ENCODE data around the gene HELT.
"Not testable (repeated sequence)": the region's sequence is repeated elsewhere in the genome, so short reads cannot be mapped to it uniquely, and the experiment has no call there.

Gene HELT

DNA sequence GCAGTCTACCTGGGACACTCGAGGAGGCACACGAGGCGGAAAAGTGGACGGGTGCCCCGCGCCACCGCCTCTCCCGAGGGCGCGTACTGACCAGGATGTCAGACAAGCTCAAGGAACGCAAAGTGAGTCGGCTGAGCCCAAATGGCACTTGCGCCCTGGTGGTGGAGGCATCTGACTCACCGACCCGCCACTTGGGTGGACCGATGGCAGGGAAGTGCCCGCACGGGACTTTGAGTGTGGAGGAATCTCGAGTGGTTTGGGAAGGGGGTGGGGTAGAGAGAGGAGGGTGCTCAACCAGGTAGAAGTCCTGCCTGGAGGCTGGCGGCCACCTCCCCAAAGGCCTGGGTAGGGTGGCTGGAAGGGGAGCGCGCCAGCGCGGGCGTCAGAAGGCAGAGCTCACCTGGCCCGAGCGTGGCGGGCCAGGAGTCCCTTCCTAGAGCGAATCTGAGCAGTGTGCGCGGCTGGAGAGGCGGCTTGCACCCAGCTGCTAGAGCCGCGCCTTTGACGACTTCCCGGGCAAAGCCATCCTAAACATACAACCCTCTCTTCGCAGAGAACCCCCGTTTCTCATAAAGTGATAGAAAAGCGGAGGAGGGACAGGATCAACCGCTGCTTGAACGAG lies 655 bp downstream of the HELT start:
- H3K9me3 Mint-ChIP-seq = no peaks in the 10 kb centered on the region
- peaks cover 13% of the 10 kb centered on the region for H3K4me1 Mint-ChIP-seq
- no peak overlapping the region for H3K4me3 Mint-ChIP-seq
- H3K27ac Mint-ChIP-seq = no peak overlapping the region
- peaks cover 54% of the 10 kb centered on the region for H3K27me3 Mint-ChIP-seq
- H3K36me3 Mint-ChIP-seq = no peaks in the 10 kb centered on the region

DNA sequence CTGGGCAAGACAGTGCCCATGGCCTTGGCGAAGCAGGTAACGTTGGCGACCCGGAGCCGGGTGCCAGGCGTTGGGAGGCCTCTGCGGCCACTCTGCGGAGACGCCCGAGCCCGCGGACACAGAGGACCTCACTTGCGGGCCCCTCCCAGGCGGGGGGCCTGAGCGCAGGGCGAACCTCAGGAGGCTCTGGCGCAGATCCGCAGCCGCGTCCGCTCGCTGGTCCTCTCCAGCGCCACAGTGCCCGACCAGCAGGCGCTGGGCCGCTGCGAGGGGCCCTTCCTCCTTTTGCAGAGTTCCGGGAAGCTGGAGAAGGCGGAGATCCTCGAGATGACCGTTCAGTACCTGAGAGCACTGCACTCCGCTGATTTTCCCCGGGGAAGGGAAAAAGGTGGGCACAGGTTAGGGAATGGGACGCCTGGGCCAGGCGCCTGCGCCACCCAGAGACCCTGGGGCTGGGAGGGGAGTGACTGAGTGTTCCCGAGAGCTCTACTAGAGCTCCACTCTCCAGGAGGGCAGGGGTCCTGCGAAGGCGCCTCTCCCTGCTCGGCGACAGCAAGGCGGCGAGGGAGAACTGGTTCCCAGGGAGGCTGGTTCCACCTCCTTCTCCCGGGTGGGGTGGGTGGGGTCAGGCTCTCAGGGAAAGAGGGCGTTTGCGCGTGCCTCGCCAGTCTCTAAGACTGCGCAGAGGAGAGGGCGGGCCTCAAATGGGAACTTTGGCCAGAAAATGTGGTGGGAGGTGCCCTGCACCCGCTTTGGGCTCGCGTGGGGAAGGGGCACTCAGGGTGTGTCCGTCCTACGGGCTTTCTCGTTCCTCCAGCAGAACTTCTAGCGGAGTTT lies 1.4 kb downstream of the HELT start:
- no peak overlapping the region for H3K27ac Mint-ChIP-seq
- no peak overlapping the region for H3K4me3 Mint-ChIP-seq
- peaks cover 13% of the 10 kb centered on the region for H3K4me1 Mint-ChIP-seq
- peaks cover 50% of the 10 kb centered on the region for H3K27me3 Mint-ChIP-seq
- H3K9me3 Mint-ChIP-seq = no peaks in the 10 kb centered on the region
- H3K36me3 Mint-ChIP-seq = no peaks in the 10 kb centered on the region

DNA sequence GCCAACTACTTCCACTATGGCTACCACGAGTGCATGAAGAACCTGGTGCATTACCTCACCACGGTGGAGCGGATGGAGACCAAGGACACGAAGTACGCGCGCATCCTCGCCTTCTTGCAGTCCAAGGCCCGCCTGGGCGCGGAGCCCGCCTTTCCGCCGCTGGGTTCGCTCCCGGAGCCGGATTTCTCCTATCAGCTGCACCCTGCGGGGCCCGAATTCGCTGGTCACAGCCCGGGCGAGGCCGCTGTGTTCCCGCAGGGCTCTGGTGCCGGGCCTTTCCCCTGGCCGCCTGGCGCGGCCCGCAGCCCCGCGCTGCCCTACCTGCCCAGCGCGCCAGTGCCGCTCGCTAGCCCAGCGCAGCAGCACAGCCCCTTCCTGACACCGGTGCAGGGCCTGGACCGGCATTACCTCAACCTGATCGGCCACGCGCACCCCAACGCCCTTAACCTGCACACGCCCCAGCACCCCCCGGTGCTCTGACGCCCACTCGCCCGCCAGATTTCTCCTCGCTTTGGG lies 2.1 kb downstream of the HELT start:
- no peak overlapping the region for H3K27ac Mint-ChIP-seq
- H3K4me1 Mint-ChIP-seq = peaks cover 13% of the 10 kb centered on the region
- peaks cover 48% of the 10 kb centered on the region for H3K27me3 Mint-ChIP-seq
- no peak overlapping the region for H3K4me3 Mint-ChIP-seq
- no peaks in the 10 kb centered on the region for H3K36me3 Mint-ChIP-seq
- H3K9me3 Mint-ChIP-seq = no peaks in the 10 kb centered on the region

DNA sequence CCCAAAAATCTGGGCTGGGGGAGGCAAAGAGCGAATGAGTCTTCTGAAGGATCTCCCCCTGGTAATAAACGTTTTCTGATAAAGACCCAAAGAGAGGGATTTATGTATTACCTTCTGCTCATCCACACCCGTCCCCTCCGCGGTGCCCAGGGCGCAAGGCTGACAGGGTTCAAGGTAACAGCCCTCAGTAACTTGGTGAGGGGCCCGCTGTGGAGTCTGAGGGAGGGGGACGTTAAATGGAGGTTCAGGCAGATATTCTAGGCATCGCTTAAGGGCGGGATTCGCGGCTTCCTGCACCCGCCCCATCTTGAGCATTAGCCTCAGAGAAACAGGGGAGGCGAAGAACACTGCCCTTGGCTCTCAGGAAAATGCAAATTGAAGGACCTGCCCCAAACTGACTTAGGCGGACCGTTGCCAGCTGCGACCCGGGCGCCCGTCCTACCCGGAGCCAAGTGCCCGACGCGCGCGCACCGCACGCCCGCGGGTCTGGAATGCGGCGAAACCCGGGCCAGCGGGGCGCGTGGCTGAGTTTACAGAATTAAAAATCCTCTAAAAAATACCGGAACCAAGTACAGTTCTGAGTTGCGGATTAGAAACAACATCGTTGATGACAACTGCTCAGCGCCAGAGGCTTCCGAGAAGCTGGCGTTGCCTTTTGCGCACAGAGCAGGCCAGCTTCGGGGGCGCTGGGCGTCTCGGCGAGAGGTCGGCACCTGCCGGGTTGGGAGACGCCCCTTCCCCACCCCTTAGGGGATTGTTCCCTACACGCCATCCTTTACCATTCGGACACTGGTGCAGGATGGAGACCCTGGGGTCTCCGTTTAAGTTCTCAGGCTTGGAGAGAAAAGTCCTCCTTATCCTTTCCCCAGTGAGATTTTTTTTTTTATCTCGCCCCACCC lies 2.8 kb downstream of the HELT start:
- H3K36me3 Mint-ChIP-seq = no peaks in the 10 kb centered on the region
- H3K4me3 Mint-ChIP-seq = no peak overlapping the region
- H3K27ac Mint-ChIP-seq = no peak overlapping the region
- H3K4me1 Mint-ChIP-seq = peaks cover 13% of the 10 kb centered on the region
- H3K9me3 Mint-ChIP-seq = no peaks in the 10 kb centered on the region
- peaks cover 46% of the 10 kb centered on the region for H3K27me3 Mint-ChIP-seq

DNA sequence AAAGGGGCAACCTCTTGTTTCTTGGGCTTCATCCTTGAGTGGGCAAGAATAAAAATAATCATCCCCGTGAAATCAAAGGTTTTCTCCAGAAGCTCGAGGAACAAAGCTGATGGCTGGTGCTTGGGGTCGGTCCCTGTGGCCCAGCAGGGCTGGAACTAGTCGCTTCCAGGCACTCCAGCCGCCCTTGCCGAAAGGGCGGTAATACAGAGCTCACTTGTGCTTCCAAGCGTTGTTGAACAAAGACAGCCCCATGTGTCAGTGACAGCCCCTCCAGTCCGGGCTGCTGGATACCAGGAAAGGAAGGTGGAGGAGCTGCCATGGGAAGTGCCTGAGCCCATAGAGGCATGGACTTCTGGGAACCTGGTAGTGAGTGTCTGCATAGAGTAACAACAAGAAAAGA lies 5.2 kb downstream of the HELT start:
- H3K4me1 Mint-ChIP-seq = peaks cover 10% of the 10 kb centered on the region
- H3K27me3 Mint-ChIP-seq = peaks cover 39% of the 10 kb centered on the region
- H3K9me3 Mint-ChIP-seq = no peaks in the 10 kb centered on the region
- H3K4me3 Mint-ChIP-seq = no peak overlapping the region
- no peak overlapping the region for H3K27ac Mint-ChIP-seq
- no peaks in the 10 kb centered on the region for H3K36me3 Mint-ChIP-seq

DNA sequence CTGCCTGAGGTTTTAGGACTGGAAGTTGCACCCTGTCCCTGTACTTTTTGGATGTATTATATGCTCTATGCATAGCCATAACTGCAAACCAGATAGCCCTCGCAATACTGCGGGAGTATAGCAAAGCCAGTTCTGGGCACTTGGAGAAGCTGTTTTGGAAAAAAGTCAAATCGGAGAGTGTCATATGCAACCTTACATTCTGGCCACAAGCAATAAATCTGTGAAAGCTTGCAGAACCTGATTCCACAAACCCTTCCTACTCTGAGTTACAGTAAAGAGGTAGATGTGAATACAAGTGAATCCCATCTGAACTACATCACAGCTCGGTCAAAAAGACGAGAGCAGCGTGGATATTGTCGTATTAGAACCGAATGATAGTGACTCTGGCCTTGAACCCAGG lies 10.3 kb downstream of the HELT start:
- no peak overlapping the region for H3K4me3 Mint-ChIP-seq

DNA sequence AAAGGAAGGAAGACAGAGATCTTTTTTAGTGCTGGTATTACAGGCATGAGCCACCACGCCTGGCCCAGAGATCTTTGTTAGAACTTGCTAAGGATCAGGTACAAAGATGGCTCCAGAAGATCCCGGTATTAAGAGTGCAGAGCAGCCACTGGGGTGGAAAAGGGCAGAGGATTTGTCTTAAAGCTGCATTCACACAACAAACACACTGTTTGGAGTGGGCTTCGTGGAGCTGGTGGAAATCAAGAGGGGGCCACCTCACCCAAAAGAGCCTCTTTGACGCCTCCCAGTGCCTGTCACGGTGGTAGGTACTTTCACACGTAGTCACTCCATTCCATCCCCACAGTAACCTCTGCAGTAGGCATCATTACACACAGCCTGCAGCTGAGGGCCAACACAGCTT lies 13.3 kb downstream of the HELT start:
- H3K36me3 Mint-ChIP-seq = no peaks in the 10 kb centered on the region
- peaks cover 3% of the 10 kb centered on the region for H3K27me3 Mint-ChIP-seq
- no peaks in the 10 kb centered on the region for H3K4me1 Mint-ChIP-seq

More for the DNA sequence above, 10.3 kb downstream of the HELT start:
- Mint-ChIP-seq H3K27ac (no peak overlapping the region), H3K27me3 (peaks cover 14% of the 10 kb centered on the region), H3K36me3 (no peaks in the 10 kb centered on the region), H3K4me1 (no peaks in the 10 kb centered on the region), H3K9me3 (no peaks in the 10 kb centered on the region)

DNA sequence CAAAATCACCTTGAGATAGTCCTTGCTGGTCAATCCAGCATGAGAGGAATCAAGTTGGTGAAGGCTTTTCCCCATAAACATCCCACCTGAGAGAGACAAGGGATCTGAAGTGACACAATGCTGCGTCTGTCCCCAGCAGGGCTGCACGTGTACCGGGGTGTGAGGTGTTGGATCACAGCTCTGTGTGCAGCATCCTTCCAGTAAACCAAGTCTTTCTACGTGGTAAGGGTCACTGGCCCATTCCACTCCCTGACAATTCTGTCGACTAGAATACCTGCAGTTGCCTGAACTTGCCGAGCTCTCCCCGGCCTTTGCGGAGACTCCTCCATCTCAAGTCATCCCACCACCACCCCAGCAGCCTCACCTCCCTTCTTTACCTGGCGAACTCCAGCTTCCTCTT lies 14.8 kb downstream of the HELT start:
- Mint-ChIP-seq H3K27me3 (peaks cover 5% of the 10 kb centered on the region), H3K9me3 (no peaks in the 10 kb centered on the region), H3K4me3 (no peak overlapping the region), H3K36me3 (no peaks in the 10 kb centered on the region), H3K4me1 (no peaks in the 10 kb centered on the region), H3K27ac (no peak overlapping the region)

More for the DNA sequence above, 13.3 kb downstream of the HELT start:
- Mint-ChIP-seq H3K9me3 (no peaks in the 10 kb centered on the region), H3K27ac (no peak overlapping the region), H3K4me3 (no peak overlapping the region)

DNA sequence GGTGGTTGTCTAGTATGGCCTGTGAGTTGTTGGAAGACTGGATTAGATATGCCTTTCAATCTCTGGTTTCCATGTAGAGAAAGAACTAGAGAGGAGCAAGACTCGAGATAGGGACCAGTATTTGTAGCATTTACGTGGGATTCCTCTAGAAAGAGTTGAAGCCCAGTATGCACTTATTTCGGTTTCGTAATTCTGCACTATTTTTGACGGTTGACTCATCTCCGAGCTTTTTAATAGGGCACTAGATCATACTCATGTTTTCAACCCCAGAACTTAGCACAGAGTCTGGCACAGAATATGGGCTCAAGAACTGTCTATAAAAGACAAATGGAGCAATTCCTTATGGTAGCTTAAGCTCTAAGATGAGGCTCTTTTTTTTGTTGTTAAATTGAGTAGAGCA lies 15.7 kb downstream of the HELT start:
- Mint-ChIP-seq H3K9me3 (no peaks in the 10 kb centered on the region), H3K27me3 (peaks cover 5% of the 10 kb centered on the region), H3K27ac (no peak overlapping the region), H3K36me3 (no peaks in the 10 kb centered on the region), H3K4me3 (no peak overlapping the region), H3K4me1 (no peaks in the 10 kb centered on the region)

DNA sequence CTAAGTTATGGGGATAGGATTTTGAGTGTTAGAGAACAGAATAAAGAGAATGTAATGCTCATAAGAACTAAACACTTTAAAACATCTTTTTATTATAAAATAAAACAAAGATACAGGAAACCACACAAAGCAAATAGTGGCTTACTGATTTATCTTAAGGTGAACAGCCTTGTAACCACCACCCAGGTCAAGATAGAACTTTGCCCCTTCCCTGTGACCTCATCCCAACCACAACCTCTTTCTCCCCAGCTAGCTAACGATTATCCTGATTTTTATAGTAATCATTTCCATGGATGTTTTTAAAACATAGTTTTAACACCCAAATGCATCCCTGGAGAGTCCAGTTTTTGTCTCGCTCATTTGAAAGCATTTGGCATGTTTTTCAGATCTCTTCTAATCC lies 17.0 kb downstream of the HELT start:
- Mint-ChIP-seq H3K9me3 (no peaks in the 10 kb centered on the region), H3K4me1 (peaks cover 7% of the 10 kb centered on the region), H3K4me3 (no peak overlapping the region), H3K27ac (no peak overlapping the region), H3K27me3 (peaks cover 5% of the 10 kb centered on the region), H3K36me3 (no peaks in the 10 kb centered on the region)

DNA sequence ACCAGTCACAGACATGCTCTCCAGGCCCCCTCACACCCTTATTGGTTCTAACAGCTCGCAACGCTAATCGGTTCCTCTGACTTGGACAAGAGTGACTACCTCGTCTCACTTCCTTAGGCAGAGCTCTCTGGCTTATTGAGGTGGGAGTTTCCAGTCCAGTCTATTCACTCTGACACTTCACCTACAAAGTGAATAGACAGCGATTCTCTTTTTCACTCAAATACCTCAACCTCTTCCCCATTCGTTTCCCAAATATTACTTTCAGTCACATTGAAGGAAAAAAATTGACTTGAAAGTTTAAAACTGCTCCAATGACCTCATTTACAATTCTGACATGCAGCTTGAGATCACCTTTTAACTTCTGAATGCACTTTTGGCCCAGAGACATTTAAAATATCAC lies 17.7 kb downstream of the HELT start:
- Mint-ChIP-seq H3K27me3 (peaks cover 5% of the 10 kb centered on the region), H3K27ac (no peak overlapping the region), H3K4me3 (no peak overlapping the region), H3K4me1 (peaks cover 7% of the 10 kb centered on the region), H3K36me3 (no peaks in the 10 kb centered on the region), H3K9me3 (no peaks in the 10 kb centered on the region)

DNA sequence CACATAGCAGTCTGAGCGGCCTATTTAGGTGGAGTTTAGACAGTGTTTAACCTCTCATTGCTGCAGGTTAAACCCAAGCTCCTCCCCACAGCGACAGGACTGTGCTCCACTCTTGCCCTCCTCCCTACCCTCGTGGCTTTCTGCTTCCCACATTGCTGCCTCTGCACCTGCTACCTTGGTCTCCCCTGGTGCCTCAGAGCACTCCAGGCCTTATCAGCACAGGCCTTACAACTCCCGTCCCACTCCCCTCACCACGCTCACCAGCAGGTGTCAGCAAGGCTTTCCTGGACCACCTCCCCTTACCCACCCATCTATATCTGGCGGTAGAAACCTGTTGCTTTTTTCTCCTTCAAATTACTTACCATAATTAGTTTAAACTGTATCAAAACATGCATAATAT lies 18.6 kb downstream of the HELT start:
- no peaks in the 10 kb centered on the region for H3K36me3 Mint-ChIP-seq
- peaks cover 3% of the 10 kb centered on the region for H3K27me3 Mint-ChIP-seq
- H3K4me1 Mint-ChIP-seq = peaks cover 7% of the 10 kb centered on the region
- no peak overlapping the region for H3K4me3 Mint-ChIP-seq
- no peak overlapping the region for H3K27ac Mint-ChIP-seq
- no peaks in the 10 kb centered on the region for H3K9me3 Mint-ChIP-seq

DNA sequence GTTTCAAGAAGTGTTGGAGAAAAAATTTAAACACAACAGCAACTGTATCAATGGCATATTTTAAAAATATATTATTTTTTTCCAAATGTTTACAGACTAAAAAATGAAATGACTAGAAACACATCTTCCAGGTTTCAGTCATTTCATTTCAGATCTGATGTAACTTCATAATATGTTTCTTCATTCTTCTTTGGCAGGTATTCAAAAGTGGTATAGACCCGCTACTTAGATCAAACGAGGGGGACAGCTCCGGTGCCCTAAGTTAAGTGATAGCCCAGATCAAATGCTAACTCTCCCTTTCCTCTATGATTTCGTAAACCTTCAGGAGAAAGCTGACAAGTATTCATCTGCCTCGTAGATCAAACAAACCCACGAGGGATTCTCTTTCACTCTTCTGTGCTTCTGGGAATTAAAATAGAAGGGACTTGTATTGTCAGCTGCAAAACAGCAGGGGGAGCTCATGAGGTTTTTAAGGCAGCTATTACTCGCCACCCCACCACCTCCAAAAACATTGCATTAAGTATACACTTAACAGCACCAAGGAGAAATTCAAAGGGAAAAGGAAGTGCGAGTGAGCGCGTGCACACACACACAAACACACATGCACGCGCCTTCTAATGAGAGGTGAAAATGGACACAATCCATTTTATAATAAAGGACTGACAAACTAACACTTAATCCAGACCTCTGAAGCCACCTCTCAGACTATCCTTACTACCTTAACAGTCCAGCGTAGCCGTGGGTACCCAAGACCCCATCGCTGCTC lies 21.4 kb downstream of the HELT start:
- Mint-ChIP-seq H3K4me1 (peaks cover 7% of the 10 kb centered on the region), H3K27me3 (peaks cover 2% of the 10 kb centered on the region), H3K36me3 (no peaks in the 10 kb centered on the region), H3K4me3 (peak overlapping the region; percentile 78), H3K27ac (peak overlapping the region; percentile 82), H3K9me3 (no peaks in the 10 kb centered on the region)

DNA sequence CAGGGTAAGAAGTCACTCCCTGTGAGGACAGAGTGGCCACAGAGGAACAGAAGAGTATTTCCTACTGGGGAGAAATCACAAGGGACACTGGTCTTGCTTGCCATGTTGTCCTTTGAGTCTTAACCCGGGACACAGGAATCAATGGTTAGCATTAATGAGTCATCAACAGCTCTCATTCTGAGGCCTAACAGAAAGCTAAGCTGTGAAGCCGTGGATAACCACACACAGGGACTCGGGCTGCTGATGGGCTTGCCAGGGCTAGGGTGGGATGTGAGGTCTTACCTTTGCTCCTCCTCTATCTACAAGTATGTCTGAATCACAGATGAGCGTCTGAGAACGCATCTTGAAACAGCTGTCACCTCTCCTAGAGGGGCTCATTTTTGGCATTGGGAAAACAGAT lies 22.2 kb downstream of the HELT start:
- H3K36me3 Mint-ChIP-seq = no peaks in the 10 kb centered on the region
- H3K4me1 Mint-ChIP-seq = peaks cover 7% of the 10 kb centered on the region
- no peak overlapping the region for H3K27ac Mint-ChIP-seq

DNA sequence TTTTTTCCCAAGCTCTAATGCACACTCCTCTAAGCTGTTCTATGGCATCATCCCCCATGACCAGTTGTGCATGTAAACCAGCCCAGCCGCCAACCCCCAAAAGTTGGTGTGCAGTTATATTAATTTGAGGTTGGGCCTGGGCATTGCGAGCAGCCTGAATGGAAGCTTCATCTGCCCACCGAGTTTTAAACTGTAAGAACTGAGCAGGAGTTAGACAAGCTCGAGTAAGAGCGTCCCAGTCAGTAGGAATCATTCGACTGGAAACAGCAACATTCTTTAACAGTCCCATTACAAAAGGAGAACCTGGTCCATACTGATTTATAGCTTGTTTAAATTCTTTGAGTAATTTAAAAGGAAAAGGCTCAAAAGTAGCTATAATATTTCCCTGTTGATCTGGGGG lies 32.0 kb downstream of the HELT start:
- H3K27me3 Mint-ChIP-seq = peaks cover 15% of the 10 kb centered on the region
- not testable (repeated sequence) for H3K4me1 Mint-ChIP-seq, H3K36me3 Mint-ChIP-seq, H3K4me3 Mint-ChIP-seq, H3K27ac Mint-ChIP-seq, H3K9me3 Mint-ChIP-seq

More for the DNA sequence above, 22.2 kb downstream of the HELT start:
- Mint-ChIP-seq H3K9me3 (no peaks in the 10 kb centered on the region), H3K4me3 (no peak overlapping the region), H3K27me3 (peaks cover 2% of the 10 kb centered on the region)
